ENCODE results near the gene PLXNA4. TPM values are rescaled to one million over a fixed set of nuclear protein-coding genes. Genes with fewer than 3 reads are reported as not detected.

PLXNA4 gene
- total RNA-seq, 1 donor from 2014 or later: 3.3 TPM

DNA sequence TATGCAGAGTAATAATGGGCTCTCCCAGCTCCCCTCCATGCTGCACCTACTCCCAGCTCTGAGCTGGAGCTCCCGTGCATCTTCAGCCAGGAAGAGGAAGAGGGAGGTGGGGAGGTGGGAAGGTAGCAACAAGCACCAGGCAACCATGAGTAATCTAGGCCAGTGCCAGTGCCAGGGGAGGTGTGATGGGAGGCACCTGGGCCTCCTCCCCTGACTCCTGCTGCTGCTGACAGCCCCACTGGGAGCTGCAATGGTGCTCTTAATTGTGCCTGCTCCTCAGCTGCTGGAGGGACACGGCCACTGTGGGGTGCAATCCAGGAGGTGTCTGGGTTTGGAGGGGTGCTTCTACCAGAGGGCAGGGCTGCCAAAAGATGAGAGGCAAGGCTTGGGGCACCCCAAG lies 243.0 kb downstream of the PLXNA4 start:
- Histone ChIP-seq H3K4me2 (ENCODE audit: low read length) (no peak overlapping the region), H2AFZ (ENCODE audit: low read depth, low read length) (no peak overlapping the region), H3K27ac (ENCODE audit: low read depth, low read length) (no peak overlapping the region), H3K4me1 (ENCODE audit: insufficient read depth, low read length) (peaks cover 4% of the 10 kb centered on the region), H3K9me3 (ENCODE audit: insufficient read depth, low read depth, low read length) (no peaks in the 10 kb centered on the region), H3K4me3 (ENCODE audit: insufficient read depth, low read depth, low read length) (no peak overlapping the region), H4K20me1 (ENCODE audit: insufficient read depth, low read length) (no peaks in the 10 kb centered on the region), H3K27me3 (ENCODE audit: insufficient read depth, low read length) (no peaks in the 10 kb centered on the region), H3K36me3 (ENCODE audit: insufficient read depth, low read length) (no peaks in the 10 kb centered on the region), H3K9ac (ENCODE audit: low read length) (no peak overlapping the region), H3K79me2 (ENCODE audit: insufficient read depth, low read length) (no peaks in the 10 kb centered on the region)
- FAIRE-seq (no peak), DNase-seq (ENCODE audit: low read depth) (no peak)
- TF ChIP-seq EZH2 (IDR thresholded peaks at IDR 0.05; ENCODE audit: insufficient read depth, low read length): no peak
- TF ChIP-seq, protein P1, sequence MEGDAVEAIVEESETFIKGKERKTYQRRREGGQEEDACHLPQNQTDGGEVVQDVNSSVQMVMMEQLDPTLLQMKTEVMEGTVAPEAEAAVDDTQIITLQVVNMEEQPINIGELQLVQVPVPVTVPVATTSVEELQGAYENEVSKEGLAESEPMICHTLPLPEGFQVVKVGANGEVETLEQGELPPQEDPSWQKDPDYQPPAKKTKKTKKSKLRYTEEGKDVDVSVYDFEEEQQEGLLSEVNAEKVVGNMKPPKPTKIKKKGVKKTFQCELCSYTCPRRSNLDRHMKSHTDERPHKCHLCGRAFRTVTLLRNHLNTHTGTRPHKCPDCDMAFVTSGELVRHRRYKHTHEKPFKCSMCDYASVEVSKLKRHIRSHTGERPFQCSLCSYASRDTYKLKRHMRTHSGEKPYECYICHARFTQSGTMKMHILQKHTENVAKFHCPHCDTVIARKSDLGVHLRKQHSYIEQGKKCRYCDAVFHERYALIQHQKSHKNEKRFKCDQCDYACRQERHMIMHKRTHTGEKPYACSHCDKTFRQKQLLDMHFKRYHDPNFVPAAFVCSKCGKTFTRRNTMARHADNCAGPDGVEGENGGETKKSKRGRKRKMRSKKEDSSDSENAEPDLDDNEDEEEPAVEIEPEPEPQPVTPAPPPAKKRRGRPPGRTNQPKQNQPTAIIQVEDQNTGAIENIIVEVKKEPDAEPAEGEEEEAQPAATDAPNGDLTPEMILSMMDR (IDR thresholded peaks at IDR 0.05; ENCODE audit: insufficient read depth, low read depth, low read length): no peak
- Mint-ChIP-seq H3K9me3 (ENCODE audit: unreplicated experiment) (no peaks in the 10 kb centered on the region), H3K27me3 (ENCODE audit: low read depth, unreplicated experiment) (peaks cover 41% of the 10 kb centered on the region), H3K4me3 (ENCODE audit: unreplicated experiment) (no peak overlapping the region), H3K36me3 (ENCODE audit: low read depth, unreplicated experiment) (no peaks in the 10 kb centered on the region), H3K4me1 (ENCODE audit: low read depth, unreplicated experiment) (peaks cover 4% of the 10 kb centered on the region), H3K27ac (ENCODE audit: unreplicated experiment) (no peak overlapping the region)

DNA sequence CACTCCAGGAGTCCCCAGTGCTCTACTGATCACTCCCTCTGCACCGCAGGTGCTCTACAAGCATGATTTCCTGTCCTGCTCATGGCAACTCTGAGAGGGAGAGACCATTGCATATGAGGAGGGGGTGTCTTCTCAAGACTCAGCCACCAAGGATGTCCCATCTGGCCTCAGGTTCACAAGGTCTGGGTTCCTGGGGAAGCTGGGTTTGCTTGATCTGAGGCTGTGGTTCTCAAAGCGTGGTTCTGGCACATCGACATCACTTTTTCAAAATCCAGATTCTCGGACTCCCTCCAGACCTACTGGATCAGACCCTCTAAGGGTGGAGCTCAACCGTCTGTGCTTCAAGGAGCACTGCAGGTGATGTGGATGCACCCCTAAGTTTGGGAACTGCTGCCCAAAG lies 247.5 kb downstream of the PLXNA4 start:
- peaks cover 2% of the 10 kb centered on the region for H3K9me3 Mint-ChIP-seq (ENCODE audit: unreplicated experiment)
- no peak overlapping the region for H3K4me3 Mint-ChIP-seq (ENCODE audit: unreplicated experiment)
- Histone ChIP-seq H2AFZ (ENCODE audit: low read depth, low read length) (no peak overlapping the region), H3K27me3 (ENCODE audit: insufficient read depth, low read length) (no peaks in the 10 kb centered on the region), H3K36me3 (ENCODE audit: insufficient read depth, low read length) (no peaks in the 10 kb centered on the region), H3K4me3 (ENCODE audit: insufficient read depth, low read depth, low read length) (no peak overlapping the region), H3K79me2 (ENCODE audit: insufficient read depth, low read length) (no peaks in the 10 kb centered on the region), H3K9me3 (ENCODE audit: insufficient read depth, low read depth, low read length) (no peaks in the 10 kb centered on the region), H3K4me1 (ENCODE audit: insufficient read depth, low read length) (no peaks in the 10 kb centered on the region), H3K4me2 (ENCODE audit: low read length) (no peak overlapping the region), H3K9ac (ENCODE audit: low read length) (no peak overlapping the region), H4K20me1 (ENCODE audit: insufficient read depth, low read length) (no peaks in the 10 kb centered on the region), H3K27ac (ENCODE audit: low read depth, low read length) (no peak overlapping the region)
- no peaks in the 10 kb centered on the region for H3K36me3 Mint-ChIP-seq (ENCODE audit: low read depth, unreplicated experiment)
- H3K27ac Mint-ChIP-seq (ENCODE audit: unreplicated experiment): no peak overlapping the region
- DNase-seq (ENCODE audit: low read depth) (no peak), FAIRE-seq (no peak)
- H3K27me3 Mint-ChIP-seq (ENCODE audit: low read depth, unreplicated experiment): peaks cover 61% of the 10 kb centered on the region
- no peak for TF ChIP-seq EZH2 (IDR thresholded peaks at IDR 0.05; ENCODE audit: insufficient read depth, low read length)
- TF ChIP-seq, protein P1 (IDR thresholded peaks at IDR 0.05; ENCODE audit: insufficient read depth, low read depth, low read length): no peak
- no peaks in the 10 kb centered on the region for H3K4me1 Mint-ChIP-seq (ENCODE audit: low read depth, unreplicated experiment)

DNA sequence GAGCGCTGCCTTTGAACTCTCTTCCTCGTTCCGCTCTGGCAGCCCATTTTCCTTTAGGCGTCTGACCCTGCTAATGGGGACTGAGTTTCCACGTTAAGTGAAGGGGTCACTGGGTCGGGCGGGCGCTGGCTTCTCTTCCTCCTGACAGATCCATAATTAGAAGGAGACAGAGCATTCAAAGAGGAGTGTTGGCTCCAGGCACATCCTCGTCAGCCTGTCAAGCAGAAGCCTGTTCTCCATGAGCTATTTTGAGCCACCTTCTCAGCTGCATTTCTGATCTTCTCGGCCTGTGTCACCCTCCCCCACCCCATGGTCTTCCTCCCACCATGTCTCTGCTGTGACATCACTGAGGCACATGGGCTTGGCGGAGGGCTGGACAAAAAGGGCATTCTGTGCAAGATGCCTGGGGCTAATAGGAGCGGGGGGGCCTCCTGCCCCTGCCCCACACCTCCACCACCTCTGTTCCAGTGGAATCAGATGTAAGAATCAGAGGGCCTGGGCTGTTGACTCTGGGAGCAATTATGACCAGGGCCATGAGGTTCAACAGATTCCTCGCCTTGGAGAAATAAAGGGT lies 248.1 kb downstream of the PLXNA4 start:
- TF ChIP-seq EZH2 (IDR thresholded peaks at IDR 0.05; ENCODE audit: insufficient read depth, low read length): no peak
- TF ChIP-seq, protein P1 (IDR thresholded peaks at IDR 0.05; ENCODE audit: insufficient read depth, low read depth, low read length): no peak
- Mint-ChIP-seq H3K4me1 (ENCODE audit: low read depth, unreplicated experiment) (no peaks in the 10 kb centered on the region), H3K4me3 (ENCODE audit: unreplicated experiment) (no peak overlapping the region), H3K9me3 (ENCODE audit: unreplicated experiment) (peaks cover 2% of the 10 kb centered on the region), H3K36me3 (ENCODE audit: low read depth, unreplicated experiment) (no peaks in the 10 kb centered on the region), H3K27me3 (ENCODE audit: low read depth, unreplicated experiment) (peaks cover 66% of the 10 kb centered on the region), H3K27ac (ENCODE audit: unreplicated experiment) (no peak overlapping the region)
- H3K4me2 ChIP-seq (ENCODE audit: low read length): no peak overlapping the region
- no peaks in the 10 kb centered on the region for H3K4me1 ChIP-seq (ENCODE audit: insufficient read depth, low read length)
- no peaks in the 10 kb centered on the region for H3K9me3 ChIP-seq (ENCODE audit: insufficient read depth, low read depth, low read length)
- H3K79me2 ChIP-seq (ENCODE audit: insufficient read depth, low read length): no peaks in the 10 kb centered on the region
- H3K27ac ChIP-seq (ENCODE audit: low read depth, low read length): no peak overlapping the region
- DNase-seq (ENCODE audit: low read depth): no peak
- no peak overlapping the region for H3K4me3 ChIP-seq (ENCODE audit: insufficient read depth, low read depth, low read length)
- H3K27me3 ChIP-seq (ENCODE audit: insufficient read depth, low read length): no peaks in the 10 kb centered on the region
- H4K20me1 ChIP-seq (ENCODE audit: insufficient read depth, low read length): no peaks in the 10 kb centered on the region
- FAIRE-seq: no peak
- no peak overlapping the region for H2AFZ ChIP-seq (ENCODE audit: low read depth, low read length)
- no peak overlapping the region for H3K9ac ChIP-seq (ENCODE audit: low read length)
- H3K36me3 ChIP-seq (ENCODE audit: insufficient read depth, low read length): no peaks in the 10 kb centered on the region

Measured in astrocyte (in vitro differentiated cells and primary cell).